GM06990 (cell line): ENCODE measurements around the gene DENND6B.

Experiments used
- DNase-seq: peaks from one replicate; pipeline ENCODE4 v3.0.0-alpha.2; 2011; ENCODE audit not compliant: insufficient read length; ENCODE audit errors: extremely low read depth
- H3K27me3 ChIP-seq: replicated peaks from 2 replicates; pipeline ENCODE4 v1.6.0; 2011; ENCODE audit warnings: low read length; ENCODE audit not compliant: control insufficient read depth, insufficient read depth
- H3K36me3 ChIP-seq: 2 replicates; pipeline ENCODE4 v1.5.1; 2011; ENCODE audit warnings: low read length; ENCODE audit not compliant: control insufficient read depth, insufficient read depth
- H3K4me3 ChIP-seq: replicated peaks from 2 replicates; pipeline ENCODE4 v1.5.1; 2011; ENCODE audit warnings: low read depth, mild to moderate bottlenecking, control low read depth, low read length
- TF ChIP-seq, protein P1 (sequence below): IDR thresholded peaks from 2 replicates; pipeline ENCODE4 v1.5.1; 2011; ENCODE audit warnings: low read length, control low read depth, mild to moderate bottlenecking, inconsistent platforms; ENCODE audit not compliant: insufficient read depth, poor library complexity, severe bottlenecking

The DENND6B gene

GRCh38 chr22:50289942-50290630 is 36.7 kb downstream of the DENND6B start:
- H3K36me3 ChIP-seq = peaks cover 51% of the 10 kb centered on the region
- TF ChIP-seq, protein P1, sequence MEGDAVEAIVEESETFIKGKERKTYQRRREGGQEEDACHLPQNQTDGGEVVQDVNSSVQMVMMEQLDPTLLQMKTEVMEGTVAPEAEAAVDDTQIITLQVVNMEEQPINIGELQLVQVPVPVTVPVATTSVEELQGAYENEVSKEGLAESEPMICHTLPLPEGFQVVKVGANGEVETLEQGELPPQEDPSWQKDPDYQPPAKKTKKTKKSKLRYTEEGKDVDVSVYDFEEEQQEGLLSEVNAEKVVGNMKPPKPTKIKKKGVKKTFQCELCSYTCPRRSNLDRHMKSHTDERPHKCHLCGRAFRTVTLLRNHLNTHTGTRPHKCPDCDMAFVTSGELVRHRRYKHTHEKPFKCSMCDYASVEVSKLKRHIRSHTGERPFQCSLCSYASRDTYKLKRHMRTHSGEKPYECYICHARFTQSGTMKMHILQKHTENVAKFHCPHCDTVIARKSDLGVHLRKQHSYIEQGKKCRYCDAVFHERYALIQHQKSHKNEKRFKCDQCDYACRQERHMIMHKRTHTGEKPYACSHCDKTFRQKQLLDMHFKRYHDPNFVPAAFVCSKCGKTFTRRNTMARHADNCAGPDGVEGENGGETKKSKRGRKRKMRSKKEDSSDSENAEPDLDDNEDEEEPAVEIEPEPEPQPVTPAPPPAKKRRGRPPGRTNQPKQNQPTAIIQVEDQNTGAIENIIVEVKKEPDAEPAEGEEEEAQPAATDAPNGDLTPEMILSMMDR = no peak
- no peak overlapping the region for H3K4me3 ChIP-seq
- no peaks in the 10 kb centered on the region for H3K27me3 ChIP-seq
- no peak for DNase-seq

DNA sequence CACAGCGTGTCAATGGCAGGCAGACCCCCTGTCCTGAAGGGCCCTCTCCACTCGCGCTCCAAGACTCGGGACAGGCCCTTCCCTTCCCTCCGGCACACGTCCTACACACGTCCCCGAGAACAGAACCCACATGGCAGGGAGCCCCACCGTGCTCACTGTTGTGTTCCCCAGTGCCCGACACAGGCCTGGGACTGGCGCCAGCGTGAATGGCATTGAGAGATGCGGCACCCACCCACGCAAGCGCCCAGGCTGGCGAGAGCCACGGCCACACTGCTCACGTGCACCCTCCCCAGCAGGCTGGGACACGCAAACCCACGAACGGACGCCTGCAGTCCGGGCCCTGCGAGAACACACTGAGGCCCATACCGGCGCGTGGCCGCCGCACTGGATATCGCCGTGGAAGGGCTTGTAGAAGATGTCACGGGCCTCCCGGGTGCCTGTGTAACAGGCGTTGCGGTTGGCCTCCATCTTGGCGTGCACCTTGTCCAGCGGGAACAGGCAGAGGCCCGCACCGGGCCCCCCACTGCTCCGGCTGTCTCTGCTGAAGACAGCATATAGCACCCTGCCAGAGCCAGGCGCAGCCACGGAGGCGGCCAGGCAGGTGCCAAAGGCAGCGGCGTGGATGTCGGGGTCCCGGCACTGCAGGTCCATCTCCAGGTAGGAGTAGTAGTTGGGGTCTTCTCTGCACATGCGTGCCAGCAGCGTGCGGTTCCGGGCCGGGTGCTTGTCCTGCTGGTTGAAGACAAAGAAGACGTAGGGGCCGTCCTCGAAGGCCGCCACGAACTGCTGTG is 37.5 kb downstream of the DENND6B start:
- H3K36me3 ChIP-seq = peaks cover 51% of the 10 kb centered on the region
- DNase-seq = no peak
- TF ChIP-seq, protein P1 = no peak
- H3K27me3 ChIP-seq = no peaks in the 10 kb centered on the region
- no peak overlapping the region for H3K4me3 ChIP-seq

DNA sequence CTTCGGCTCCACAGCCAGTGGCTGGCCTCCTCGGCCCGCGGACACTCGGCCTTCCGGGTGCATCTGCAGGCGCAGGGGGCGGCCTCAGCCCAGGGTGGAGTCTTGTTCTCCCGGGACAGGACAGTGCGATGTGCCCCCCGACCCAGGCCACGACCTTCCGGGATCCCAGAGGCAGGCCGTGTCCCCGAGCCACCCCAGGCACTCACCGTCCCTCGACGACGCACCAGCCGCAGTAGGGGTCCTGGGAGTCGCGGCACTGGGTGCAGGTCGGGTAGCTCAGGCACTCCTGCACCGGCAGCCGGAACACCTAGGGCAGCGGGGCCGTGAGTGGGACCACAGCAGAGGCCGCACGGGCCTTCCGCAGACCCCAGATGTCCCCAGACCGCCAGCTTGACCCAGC is 39.1 kb downstream of the DENND6B start:
- no peak for DNase-seq
- H3K27me3 ChIP-seq = no peaks in the 10 kb centered on the region
- H3K36me3 ChIP-seq = peaks cover 61% of the 10 kb centered on the region
- TF ChIP-seq, protein P1 = no peak
- H3K4me3 ChIP-seq = no peak overlapping the region

- H3K36me3 ChIP-seq = peaks cover 65% of the 10 kb centered on the region
- TF ChIP-seq, protein P1 = no peak
Measured at GRCh38 chr22:50286701-50287318, 40.0 kb downstream of the DENND6B start.

DNA sequence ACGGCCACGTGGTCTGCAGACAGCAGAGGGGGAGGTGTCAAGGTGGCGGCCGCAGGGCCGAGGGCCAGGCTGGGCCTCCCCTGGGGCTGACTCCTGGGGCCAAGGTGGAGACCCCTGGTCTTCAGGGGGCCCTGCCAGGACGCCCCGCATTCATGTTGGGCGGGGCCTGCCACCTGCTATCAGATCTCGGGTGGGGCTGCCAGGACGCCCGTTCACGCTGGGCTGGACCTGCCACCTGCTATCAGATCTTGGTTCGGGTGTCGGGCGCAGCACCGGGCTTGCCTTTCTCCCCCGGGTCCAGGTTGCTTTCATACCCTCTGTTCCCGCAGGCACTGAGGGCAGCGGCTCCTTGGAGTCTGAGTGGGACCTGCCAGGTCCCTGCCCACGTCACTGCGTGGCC is 40.5 kb downstream of the DENND6B start:
- TF ChIP-seq, protein P1 = no peak
- H3K36me3 ChIP-seq = peaks cover 69% of the 10 kb centered on the region
- no peaks in the 10 kb centered on the region for H3K27me3 ChIP-seq
- DNase-seq = no peak
- H3K4me3 ChIP-seq = no peak overlapping the region

More at GRCh38 chr22:50286701-50287318, 40.0 kb downstream of the DENND6B start:
- no peaks in the 10 kb centered on the region for H3K27me3 ChIP-seq
- no peak for DNase-seq
- no peak overlapping the region for H3K4me3 ChIP-seq
